HG03280 (cell line): ENCODE results near the gene PROCA1.

Experiments
- ATAC-seq: cut with Tn5 transposase; IDR thresholded peaks from one replicate; pipeline ENCODE4 v1.9.1; 2021; ENCODE audit warnings: mild to moderate bottlenecking, moderate library complexity; ENCODE audit not compliant: unreplicated experiment

The PROCA1 gene

GRCh38 chr17:28711723-28712031 is at the start of gene PROCA1:
Gene PROCA1, minus strand, starts transcription at chr17:28711888. Its CDS starts 228 bp downstream, at chr17:28711660.
- ATAC-seq: no peak

GRCh38 chr17:28760601-28761562 is 49.2 kb upstream of the PROCA1 start:
- ATAC-seq: no peak

GRCh38 chr17:28759256-28759865 is 47.7 kb upstream of the PROCA1 start:
- no peak for ATAC-seq

GRCh38 chr17:28758411-28759121 is 46.9 kb upstream of the PROCA1 start:
- ATAC-seq: no peak

GRCh38 chr17:28756049-28756804 is 44.5 kb upstream of the PROCA1 start:
- ATAC-seq: no peak

GRCh38 chr17:28755486-28755885 is 43.8 kb upstream of the PROCA1 start:
- ATAC-seq: no peak

- no peak for ATAC-seq
Observed at GRCh38 chr17:28751600-28752366, 40.1 kb upstream of the PROCA1 start.

- ATAC-seq: peak; percentile 70
Observed at GRCh38 chr17:28750178-28751047, 38.7 kb upstream of the PROCA1 start.

- ATAC-seq: no peak
Observed at GRCh38 chr17:28749516-28750177, 38.0 kb upstream of the PROCA1 start.

- no peak for ATAC-seq
Observed at GRCh38 chr17:28748852-28749515, 37.3 kb upstream of the PROCA1 start.

GRCh38 chr17:28747801-28748750 is 36.4 kb upstream of the PROCA1 start:
- no peak for ATAC-seq

- ATAC-seq: no peak
Observed at GRCh38 chr17:28747051-28747691, 35.5 kb upstream of the PROCA1 start.

GRCh38 chr17:28746611-28747050 is 34.9 kb upstream of the PROCA1 start:
- no peak for ATAC-seq

- ATAC-seq: no peak
Observed at GRCh38 chr17:28745786-28746411, 34.2 kb upstream of the PROCA1 start.

GRCh38 chr17:28744972-28745785 is 33.5 kb upstream of the PROCA1 start:
- no peak for ATAC-seq
